Measurements from ENCODE around the gene AMOTL1.

AMOTL1 gene

DNA sequence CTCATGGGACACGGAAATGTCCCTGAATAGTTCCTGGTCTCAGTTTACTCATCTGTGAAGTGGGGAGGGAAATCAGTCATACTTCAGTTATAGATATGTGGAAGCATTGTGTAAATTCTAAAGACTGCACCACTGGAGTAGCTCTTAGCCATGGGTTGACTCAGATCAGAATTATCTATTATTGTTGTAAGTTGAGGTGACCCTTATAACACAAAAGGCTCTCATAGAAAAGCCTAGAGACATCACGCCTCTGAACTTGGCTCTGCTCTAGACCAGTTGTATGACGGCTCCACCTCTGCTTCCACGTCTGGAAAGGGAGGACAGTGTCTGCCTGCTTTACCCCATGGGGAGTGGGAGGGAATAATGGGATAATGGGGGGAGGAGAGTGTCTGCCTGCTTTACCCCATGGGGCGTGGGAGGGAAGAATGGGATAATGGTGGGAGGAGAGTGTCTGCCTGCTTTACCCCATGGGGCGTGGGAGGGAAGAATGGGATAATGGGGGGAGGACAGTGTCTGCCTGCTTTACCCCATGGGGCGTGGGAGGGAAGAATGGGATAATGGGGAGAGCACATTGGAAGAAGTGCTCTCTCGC lies 98.2 kb downstream of the AMOTL1 start:
- no peak for DNase-seq (ENCODE audit: extremely low read depth, low read depth)
- TF ChIP-seq, protein P1, sequence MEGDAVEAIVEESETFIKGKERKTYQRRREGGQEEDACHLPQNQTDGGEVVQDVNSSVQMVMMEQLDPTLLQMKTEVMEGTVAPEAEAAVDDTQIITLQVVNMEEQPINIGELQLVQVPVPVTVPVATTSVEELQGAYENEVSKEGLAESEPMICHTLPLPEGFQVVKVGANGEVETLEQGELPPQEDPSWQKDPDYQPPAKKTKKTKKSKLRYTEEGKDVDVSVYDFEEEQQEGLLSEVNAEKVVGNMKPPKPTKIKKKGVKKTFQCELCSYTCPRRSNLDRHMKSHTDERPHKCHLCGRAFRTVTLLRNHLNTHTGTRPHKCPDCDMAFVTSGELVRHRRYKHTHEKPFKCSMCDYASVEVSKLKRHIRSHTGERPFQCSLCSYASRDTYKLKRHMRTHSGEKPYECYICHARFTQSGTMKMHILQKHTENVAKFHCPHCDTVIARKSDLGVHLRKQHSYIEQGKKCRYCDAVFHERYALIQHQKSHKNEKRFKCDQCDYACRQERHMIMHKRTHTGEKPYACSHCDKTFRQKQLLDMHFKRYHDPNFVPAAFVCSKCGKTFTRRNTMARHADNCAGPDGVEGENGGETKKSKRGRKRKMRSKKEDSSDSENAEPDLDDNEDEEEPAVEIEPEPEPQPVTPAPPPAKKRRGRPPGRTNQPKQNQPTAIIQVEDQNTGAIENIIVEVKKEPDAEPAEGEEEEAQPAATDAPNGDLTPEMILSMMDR (IDR thresholded peaks at IDR 0.05; ENCODE audit: low read depth, low read length) = no peak

GRCh38 chr11:94866936-94867795 lies 99.0 kb downstream of the AMOTL1 start:
- TF ChIP-seq, protein P1 (IDR thresholded peaks at IDR 0.05; ENCODE audit: low read depth, low read length) = no peak

DNA sequence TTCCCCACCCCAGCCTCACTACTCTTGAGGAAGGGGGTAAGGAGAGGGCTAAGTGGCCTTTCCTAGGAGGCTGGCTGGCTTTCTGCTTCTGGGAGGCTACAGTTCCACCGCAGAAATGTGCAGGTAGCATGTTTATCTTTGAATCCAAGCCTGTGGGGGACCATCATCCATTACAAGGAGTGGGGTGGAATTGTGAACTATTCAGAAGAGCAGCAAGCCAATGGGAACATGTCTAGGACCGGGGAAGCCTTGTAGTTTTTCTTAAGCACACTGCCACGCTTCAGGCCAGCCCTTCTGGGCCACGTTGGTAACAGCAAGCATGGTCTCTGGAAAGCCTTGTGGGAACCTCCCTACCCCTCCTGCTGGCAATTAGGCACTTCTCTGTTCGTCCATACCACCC lies 100.3 kb downstream of the AMOTL1 start:
- DNase-seq (ENCODE audit: extremely low read depth, low read depth) = no peak
- TF ChIP-seq, protein P1 (IDR thresholded peaks at IDR 0.05; ENCODE audit: low read depth, low read length) = no peak

More at GRCh38 chr11:94866936-94867795, 99.0 kb downstream of the AMOTL1 start:
- DNase-seq (ENCODE audit: extremely low read depth, low read depth) = no peak

- TF ChIP-seq, protein P1 (IDR thresholded peaks at IDR 0.05; ENCODE audit: low read depth, low read length) = no peak
- DNase-seq (ENCODE audit: extremely low read depth, low read depth) = no peak
Observed at GRCh38 chr11:94869186-94869585, 101.0 kb downstream of the AMOTL1 start.

DNA sequence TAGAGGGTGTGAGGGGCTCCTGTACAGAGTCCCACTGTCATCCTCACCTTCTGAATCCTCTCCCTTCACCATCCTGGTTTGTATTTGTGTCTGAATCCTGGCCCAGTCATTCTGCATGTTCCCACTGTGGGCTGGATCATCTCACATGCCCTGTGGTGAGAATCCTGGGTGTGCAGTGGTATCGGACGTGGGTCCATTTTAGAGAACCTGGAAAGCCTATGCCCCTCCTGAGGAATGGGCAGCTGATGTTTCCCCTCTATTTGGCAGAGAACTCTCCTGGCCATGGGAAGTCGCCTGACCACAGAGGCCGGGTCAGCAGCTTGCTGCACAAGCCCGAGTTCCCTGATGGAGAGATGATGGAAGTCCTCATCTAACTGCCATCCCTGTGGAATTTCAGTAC lies 102.3 kb downstream of the AMOTL1 start:
- TF ChIP-seq, protein P1 (IDR thresholded peaks at IDR 0.05; ENCODE audit: low read depth, low read length) = no peak
- no peak for DNase-seq (ENCODE audit: extremely low read depth, low read depth)

DNA sequence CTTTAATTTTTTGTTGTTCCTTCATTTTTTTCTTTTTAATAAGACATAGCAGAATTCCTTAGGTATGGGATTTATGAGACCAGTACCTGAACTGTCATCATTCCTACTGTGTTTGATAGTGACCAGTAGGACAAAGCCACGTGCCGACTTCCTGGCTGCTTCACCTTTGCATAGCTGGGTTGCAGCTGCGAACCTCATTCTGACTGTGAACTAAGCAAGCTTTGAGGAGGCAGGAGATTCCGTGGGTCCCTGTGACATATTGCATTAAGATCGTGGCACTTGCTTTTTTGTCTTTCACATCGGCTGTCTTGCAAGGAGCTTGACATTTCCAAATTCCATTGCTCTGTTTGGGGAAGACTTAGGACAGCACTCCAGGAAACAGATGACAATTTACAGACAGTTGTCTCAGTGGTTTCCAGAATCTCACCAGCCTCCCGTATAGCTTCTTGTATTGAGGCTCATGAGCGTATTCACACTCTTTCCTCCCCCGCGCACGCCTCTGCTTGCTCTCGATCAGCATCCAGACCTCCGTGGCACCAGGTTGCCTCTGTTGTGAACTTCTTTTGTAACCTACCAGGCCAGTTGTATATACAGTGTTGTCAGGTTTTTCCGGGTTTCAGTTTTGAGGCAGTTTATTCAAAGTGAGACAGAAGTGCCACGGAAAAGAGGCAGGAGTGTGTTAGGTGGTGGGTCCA lies 103.5 kb downstream of the AMOTL1 start:
- DNase-seq (ENCODE audit: extremely low read depth, low read depth) = no peak

More for the DNA sequence above, 103.5 kb downstream of the AMOTL1 start:
- TF ChIP-seq, protein P1 (IDR thresholded peaks at IDR 0.05; ENCODE audit: low read depth, low read length) = no peak

All from AG09319 (cell line).